Liver (tissue), 9 donors: ENCODE results near the gene STK11. TPM values are rescaled to one million over a fixed set of nuclear protein-coding genes. Genes with fewer than 3 reads are reported as not detected.

Source experiments
- DNase-seq: peaks from one replicate; pipeline ENCODE4 v3.0.0-alpha.2; 2017; ENCODE audit warnings: low spot score
- H3K27ac ChIP-seq, 2 donors: one replicate each; pipeline ENCODE4 v1.7.0; 2013; ENCODE audit warnings: inconsistent platforms in 2 of 2, low read length in 2 of 2, control low read depth in 1 of 2, low read depth in 1 of 2, mild to moderate bottlenecking in 1 of 2
- H3K27me3 ChIP-seq, 4 donors: one replicate each; pipeline versions ENCODE4 v1.6.1 to v1.7.0; 2013; ENCODE audit warnings: low read length in 3 of 4, inconsistent platforms in 1 of 4, mild to moderate bottlenecking in 1 of 4, moderate library complexity in 1 of 4; ENCODE audit not compliant: control insufficient read depth in 4 of 4, insufficient read depth in 4 of 4
- H3K36me3 ChIP-seq, 4 donors: one replicate each; pipeline versions ENCODE4 v1.6.1 to v1.7.0; 2013; ENCODE audit warnings: low read length in 3 of 4, mild to moderate bottlenecking in 3 of 4, low read depth in 1 of 4, moderate library complexity in 1 of 4; ENCODE audit not compliant: control insufficient read depth in 4 of 4, insufficient read depth in 3 of 4
- H3K4me1 ChIP-seq, 4 donors: one replicate each; pipeline versions ENCODE4 v1.6.1 to v1.7.0; 2013; ENCODE audit warnings: low read length in 3 of 4, mild to moderate bottlenecking in 3 of 4, moderate library complexity in 1 of 4; ENCODE audit not compliant: control insufficient read depth in 4 of 4, insufficient read depth in 4 of 4
- H3K4me3 ChIP-seq, 3 donors: one replicate each; pipeline versions ENCODE4 v1.6.1 to v1.7.0; 2013; ENCODE audit warnings: low read length in 3 of 3, control low read depth in 1 of 3, low read depth in 1 of 3, mild to moderate bottlenecking in 1 of 3
- H3K9ac ChIP-seq, 2 donors: one replicate each; pipeline ENCODE4 v1.7.0; 2013; ENCODE audit warnings: low read length in 2 of 2, mild to moderate bottlenecking in 2 of 2, moderate library complexity in 2 of 2, control low read depth in 1 of 2, low read depth in 1 of 2
- H3K9me3 ChIP-seq, 4 donors: one replicate each; pipeline versions ENCODE4 v1.6.1 to v1.7.0; 2013; ENCODE audit warnings: low read length in 3 of 4; ENCODE audit not compliant: control insufficient read depth in 4 of 4
- EGR1 ChIP-seq, 2 donors: IDR thresholded peaks; 2 replicates each; pipeline ENCODE4 v1.6.1; 2016 to 2018; ENCODE audit warnings: antibody characterized with exemption in 2 of 2, low read depth in 2 of 2
- FOXA1 ChIP-seq: IDR thresholded peaks from 2 replicates; pipeline ENCODE4 v1.6.1; 2016; ENCODE audit warnings: antibody characterized with exemption
- FOXA2 ChIP-seq: IDR thresholded peaks from 2 replicates; pipeline ENCODE4 v1.6.1; 2016; ENCODE audit warnings: antibody characterized with exemption
- GABPA ChIP-seq, 2 donors: IDR thresholded peaks in 1 of 2; conservative IDR thresholded peaks in 1 of 2; 2 replicates each; pipeline ENCODE4 v1.6.1; 2016; ENCODE audit warnings: antibody characterized with exemption in 2 of 2, mild to moderate bottlenecking in 1 of 2, moderate library complexity in 1 of 2
- HNF4A ChIP-seq, 2 donors: conservative IDR thresholded peaks; 2 replicates each; pipeline ENCODE4 v1.6.1; 2016; ENCODE audit warnings: antibody characterized with exemption in 2 of 2, mild to moderate bottlenecking in 2 of 2
- HNF4G ChIP-seq: IDR thresholded peaks from 2 replicates; pipeline ENCODE4 v1.6.1; 2016; ENCODE audit warnings: antibody characterized with exemption
- JUND ChIP-seq, 2 donors: IDR thresholded peaks; 2 replicates each; pipeline ENCODE4 v1.6.1; 2016; ENCODE audit warnings: antibody characterized with exemption in 2 of 2
- NR2F2 ChIP-seq: IDR thresholded peaks from 2 replicates; pipeline ENCODE4 v1.6.1; 2016; ENCODE audit warnings: antibody characterized with exemption
- RAD21 ChIP-seq, 2 donors: IDR thresholded peaks; 2 replicates each; pipeline ENCODE4 v1.6.1; 2016; ENCODE audit warnings: antibody characterized with exemption in 2 of 2, mild to moderate bottlenecking in 2 of 2
- RXRA ChIP-seq, 2 donors: IDR thresholded peaks; 2 replicates each; pipeline ENCODE4 v1.6.1; 2017 to 2018; ENCODE audit warnings: antibody characterized with exemption in 2 of 2, mild to moderate bottlenecking in 1 of 2
- SP1 ChIP-seq: IDR thresholded peaks from 2 replicates; pipeline ENCODE4 v1.6.1; 2018; ENCODE audit warnings: antibody characterized with exemption, mild to moderate bottlenecking
- TAF1 ChIP-seq: conservative IDR thresholded peaks from 2 replicates; pipeline ENCODE4 v1.6.1; 2016; ENCODE audit warnings: antibody characterized with exemption, mild to moderate bottlenecking
- YY1 ChIP-seq: IDR thresholded peaks from 2 replicates; pipeline ENCODE4 v1.6.1; 2016; ENCODE audit warnings: antibody characterized with exemption, mild to moderate bottlenecking
- WGBS: extraction: QIAGEN DNeasy Blood & Tissue Kit; methylation state at CpG from one replicate; pipeline ENCODE4 v1.1.7; 2013; 5-methylcytosine and 5-hydroxymethylcytosine counted together
- polyA plus RNA-seq, 2 donors: library from polyadenylated mRNA; stranded (reverse) in 1 of 2; unstranded in 1 of 2; fragments of 200-250 nt in 1 of 2; fragments of >200 nt in 1 of 2; fragmentation: Nextera tagmentation in 1 of 2; extraction: Ambion mirVana in 1 of 2; gene quantifications; one replicate each; pipeline versions ENCODE4 v1.2.1 to v1.2.3, GENCODE V29; 2013 to 2015
- total RNA-seq, 2 donors: library from RNA; depleted of rRNA; stranded (reverse); fragments of >200 nt; gene quantifications; one replicate each; pipeline ENCODE4 v1.2.3, GENCODE V29; 2014
- TF ChIP-seq, protein P1 (sequence below): IDR thresholded peaks from 2 replicates; pipeline ENCODE4 v1.6.1; 2016; ENCODE audit warnings: antibody characterized with exemption
- TF ChIP-seq, protein P2 (sequence below): IDR thresholded peaks from 2 replicates; pipeline ENCODE4 v1.6.1; 2016; ENCODE audit warnings: antibody characterized with exemption, mild to moderate bottlenecking
- TF ChIP-seq, protein P3 (sequence below): IDR thresholded peaks from 2 replicates; pipeline ENCODE4 v1.6.1; 2016; ENCODE audit warnings: antibody characterized with exemption
- TF ChIP-seq, protein P4 (sequence below): IDR thresholded peaks from 2 replicates; pipeline ENCODE4 v1.6.1; 2016; ENCODE audit warnings: antibody characterized with exemption
- TF ChIP-seq, protein P5 (sequence below): fragments of 150-350 bp; IDR thresholded peaks from 2 replicates; pipeline ENCODE4 v1.5.1; 2017; ENCODE audit warnings: improper control_type of control experiment, low read depth, low read length; ENCODE audit not compliant: missing input control
- donor health status: healthy.
- donor health status: healthy.
- donor health status: healthy.
- donor health status: healthy.
- donor health status: healthy.

Gene STK11
- total and polyA plus RNA-seq, 4 donors = 3.0 to 126 (median 35.5) TPM

DNA sequence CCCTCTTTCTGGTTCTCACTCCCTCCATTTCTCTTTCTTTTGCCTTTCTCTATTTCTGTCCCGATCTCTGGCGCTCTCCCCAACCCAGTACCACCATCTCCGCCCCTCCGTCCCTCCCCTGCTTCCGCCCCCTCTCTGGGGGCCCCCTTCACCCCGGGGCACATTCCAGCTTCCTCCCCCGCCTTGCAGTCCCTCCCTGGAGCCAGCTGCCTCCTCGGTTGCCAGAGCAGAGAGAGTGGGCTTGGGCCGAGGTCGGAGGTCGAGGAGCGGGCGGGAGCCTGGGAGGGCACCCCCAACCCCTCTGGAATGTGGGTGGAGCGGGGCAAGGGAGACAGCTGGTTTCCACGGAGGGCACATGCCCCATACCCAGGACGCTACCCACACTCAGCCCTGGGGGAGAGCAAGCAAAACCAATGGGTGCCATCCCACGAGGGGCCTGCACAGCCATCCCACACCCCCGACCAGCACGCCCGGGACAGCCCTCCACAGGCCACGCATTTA is 57.1 kb downstream of the STK11 start:
- Histone ChIP-seq H3K27me3 (no peaks in the 10 kb centered on the region), H3K9ac (no peak overlapping the region), H3K4me1 (peaks cover 32 to 72% (median 55%) of the 10 kb centered on the region in 4 donors), H3K4me3 (no peak overlapping the region), H3K36me3 (peaks cover 0 to 2% (median 1%) of the 10 kb centered on the region in 4 donors), H3K9me3 (no peaks in the 10 kb centered on the region), H3K27ac (peak overlapping the region; percentile 89 to 93)
- 69% methylated on average over 21 of the region's 21 CpGs for WGBS
- TF ChIP-seq, protein P1, sequence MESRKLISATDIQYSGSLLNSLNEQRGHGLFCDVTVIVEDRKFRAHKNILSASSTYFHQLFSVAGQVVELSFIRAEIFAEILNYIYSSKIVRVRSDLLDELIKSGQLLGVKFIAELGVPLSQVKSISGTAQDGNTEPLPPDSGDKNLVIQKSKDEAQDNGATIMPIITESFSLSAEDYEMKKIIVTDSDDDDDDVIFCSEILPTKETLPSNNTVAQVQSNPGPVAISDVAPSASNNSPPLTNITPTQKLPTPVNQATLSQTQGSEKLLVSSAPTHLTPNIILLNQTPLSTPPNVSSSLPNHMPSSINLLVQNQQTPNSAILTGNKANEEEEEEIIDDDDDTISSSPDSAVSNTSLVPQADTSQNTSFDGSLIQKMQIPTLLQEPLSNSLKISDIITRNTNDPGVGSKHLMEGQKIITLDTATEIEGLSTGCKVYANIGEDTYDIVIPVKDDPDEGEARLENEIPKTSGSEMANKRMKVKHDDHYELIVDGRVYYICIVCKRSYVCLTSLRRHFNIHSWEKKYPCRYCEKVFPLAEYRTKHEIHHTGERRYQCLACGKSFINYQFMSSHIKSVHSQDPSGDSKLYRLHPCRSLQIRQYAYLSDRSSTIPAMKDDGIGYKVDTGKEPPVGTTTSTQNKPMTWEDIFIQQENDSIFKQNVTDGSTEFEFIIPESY = no peak
- TF ChIP-seq GABPA (IDR thresholded peaks at IDR 0.05 in 1 of 2, conservative IDR thresholded peaks at IDR 0.05 in 1 of 2) (no peak), FOXA1 (no peak), RXRA (IDR thresholded peaks at IDR 0.05) (no peak), TAF1 (no peak), EGR1 (IDR thresholded peaks at IDR 0.05; ENCODE audit: low read depth in 2 of 2) (no peak), HNF4A (conservative IDR thresholded peaks at IDR 0.05) (no peak), JUND (IDR thresholded peaks at IDR 0.05) (no peak), YY1 (no peak), FOXA2 (no peak), HNF4G (no peak), RAD21 (IDR thresholded peaks at IDR 0.05) (no peak)
- TF ChIP-seq, protein P2, sequence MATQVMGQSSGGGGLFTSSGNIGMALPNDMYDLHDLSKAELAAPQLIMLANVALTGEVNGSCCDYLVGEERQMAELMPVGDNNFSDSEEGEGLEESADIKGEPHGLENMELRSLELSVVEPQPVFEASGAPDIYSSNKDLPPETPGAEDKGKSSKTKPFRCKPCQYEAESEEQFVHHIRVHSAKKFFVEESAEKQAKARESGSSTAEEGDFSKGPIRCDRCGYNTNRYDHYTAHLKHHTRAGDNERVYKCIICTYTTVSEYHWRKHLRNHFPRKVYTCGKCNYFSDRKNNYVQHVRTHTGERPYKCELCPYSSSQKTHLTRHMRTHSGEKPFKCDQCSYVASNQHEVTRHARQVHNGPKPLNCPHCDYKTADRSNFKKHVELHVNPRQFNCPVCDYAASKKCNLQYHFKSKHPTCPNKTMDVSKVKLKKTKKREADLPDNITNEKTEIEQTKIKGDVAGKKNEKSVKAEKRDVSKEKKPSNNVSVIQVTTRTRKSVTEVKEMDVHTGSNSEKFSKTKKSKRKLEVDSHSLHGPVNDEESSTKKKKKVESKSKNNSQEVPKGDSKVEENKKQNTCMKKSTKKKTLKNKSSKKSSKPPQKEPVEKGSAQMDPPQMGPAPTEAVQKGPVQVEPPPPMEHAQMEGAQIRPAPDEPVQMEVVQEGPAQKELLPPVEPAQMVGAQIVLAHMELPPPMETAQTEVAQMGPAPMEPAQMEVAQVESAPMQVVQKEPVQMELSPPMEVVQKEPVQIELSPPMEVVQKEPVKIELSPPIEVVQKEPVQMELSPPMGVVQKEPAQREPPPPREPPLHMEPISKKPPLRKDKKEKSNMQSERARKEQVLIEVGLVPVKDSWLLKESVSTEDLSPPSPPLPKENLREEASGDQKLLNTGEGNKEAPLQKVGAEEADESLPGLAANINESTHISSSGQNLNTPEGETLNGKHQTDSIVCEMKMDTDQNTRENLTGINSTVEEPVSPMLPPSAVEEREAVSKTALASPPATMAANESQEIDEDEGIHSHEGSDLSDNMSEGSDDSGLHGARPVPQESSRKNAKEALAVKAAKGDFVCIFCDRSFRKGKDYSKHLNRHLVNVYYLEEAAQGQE = no peak
- TF ChIP-seq, protein P3, sequence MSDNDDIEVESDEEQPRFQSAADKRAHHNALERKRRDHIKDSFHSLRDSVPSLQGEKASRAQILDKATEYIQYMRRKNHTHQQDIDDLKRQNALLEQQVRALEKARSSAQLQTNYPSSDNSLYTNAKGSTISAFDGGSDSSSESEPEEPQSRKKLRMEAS = no peak
- DNase-seq = no peak

DNA sequence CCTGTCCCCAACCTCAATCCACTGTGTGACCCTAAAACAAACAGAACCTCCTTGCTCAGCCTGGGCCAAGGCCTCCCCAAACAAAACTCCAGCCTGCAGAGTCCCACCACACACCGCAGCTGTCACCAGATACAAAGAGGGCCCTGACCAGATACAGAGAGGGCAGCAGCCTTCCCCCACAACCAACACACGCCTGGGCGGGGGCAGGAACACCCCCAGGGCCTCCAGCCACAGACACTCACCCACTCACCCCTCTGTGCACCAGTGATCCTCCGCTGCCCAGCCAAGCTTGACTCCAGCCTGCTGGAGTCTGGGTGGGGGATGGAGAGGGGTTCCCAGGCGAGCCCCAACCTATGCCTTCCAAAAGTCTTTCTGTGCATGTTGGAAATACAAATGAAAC is 57.6 kb downstream of the STK11 start:
- peaks cover 35 to 72% (median 56%) of the 10 kb centered on the region in 4 donors for H3K4me1 ChIP-seq
- H3K27ac ChIP-seq = peak overlapping the region; percentile 89 to 93
- no peaks in the 10 kb centered on the region for H3K27me3 ChIP-seq
- WGBS = 83% methylated on average over 5 of the region's 5 CpGs
- no peak overlapping the region for H3K4me3 ChIP-seq
- peaks cover 0 to under 1% (median 0%) of the 10 kb centered on the region in 4 donors for H3K36me3 ChIP-seq
- no peak overlapping the region for H3K9ac ChIP-seq
- DNase-seq = no peak
- no peaks in the 10 kb centered on the region for H3K9me3 ChIP-seq
- TF ChIP-seq RXRA (IDR thresholded peaks at IDR 0.05) (no peak), RAD21 (IDR thresholded peaks at IDR 0.05) (no peak), JUND (IDR thresholded peaks at IDR 0.05) (no peak), HNF4A (conservative IDR thresholded peaks at IDR 0.05) (no peak), HNF4G (no peak), GABPA (IDR thresholded peaks at IDR 0.05 in 1 of 2, conservative IDR thresholded peaks at IDR 0.05 in 1 of 2) (no peak), FOXA2 (no peak), TAF1 (no peak), SP1 (no peak), NR2F2 (no peak)
- TF ChIP-seq, protein P1 = no peak
- TF ChIP-seq, protein P3 = no peak
- TF ChIP-seq, protein P4, sequence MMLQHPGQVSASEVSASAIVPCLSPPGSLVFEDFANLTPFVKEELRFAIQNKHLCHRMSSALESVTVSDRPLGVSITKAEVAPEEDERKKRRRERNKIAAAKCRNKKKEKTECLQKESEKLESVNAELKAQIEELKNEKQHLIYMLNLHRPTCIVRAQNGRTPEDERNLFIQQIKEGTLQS = no peak
- TF ChIP-seq, protein P5, sequence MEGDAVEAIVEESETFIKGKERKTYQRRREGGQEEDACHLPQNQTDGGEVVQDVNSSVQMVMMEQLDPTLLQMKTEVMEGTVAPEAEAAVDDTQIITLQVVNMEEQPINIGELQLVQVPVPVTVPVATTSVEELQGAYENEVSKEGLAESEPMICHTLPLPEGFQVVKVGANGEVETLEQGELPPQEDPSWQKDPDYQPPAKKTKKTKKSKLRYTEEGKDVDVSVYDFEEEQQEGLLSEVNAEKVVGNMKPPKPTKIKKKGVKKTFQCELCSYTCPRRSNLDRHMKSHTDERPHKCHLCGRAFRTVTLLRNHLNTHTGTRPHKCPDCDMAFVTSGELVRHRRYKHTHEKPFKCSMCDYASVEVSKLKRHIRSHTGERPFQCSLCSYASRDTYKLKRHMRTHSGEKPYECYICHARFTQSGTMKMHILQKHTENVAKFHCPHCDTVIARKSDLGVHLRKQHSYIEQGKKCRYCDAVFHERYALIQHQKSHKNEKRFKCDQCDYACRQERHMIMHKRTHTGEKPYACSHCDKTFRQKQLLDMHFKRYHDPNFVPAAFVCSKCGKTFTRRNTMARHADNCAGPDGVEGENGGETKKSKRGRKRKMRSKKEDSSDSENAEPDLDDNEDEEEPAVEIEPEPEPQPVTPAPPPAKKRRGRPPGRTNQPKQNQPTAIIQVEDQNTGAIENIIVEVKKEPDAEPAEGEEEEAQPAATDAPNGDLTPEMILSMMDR = no peak
